GDM1 (cell line): Measurements from ENCODE around the gene NAPSA.
"Not testable (repeated sequence)": the region's sequence is repeated elsewhere in the genome, so short reads cannot be mapped to it uniquely, and the experiment has no call there.

ENCODE experiments used
- DNase-seq: peaks from one replicate; lab custom pipeline; 2025; lab: John Stamatoyannopoulos, UW

NAPSA gene

DNA sequence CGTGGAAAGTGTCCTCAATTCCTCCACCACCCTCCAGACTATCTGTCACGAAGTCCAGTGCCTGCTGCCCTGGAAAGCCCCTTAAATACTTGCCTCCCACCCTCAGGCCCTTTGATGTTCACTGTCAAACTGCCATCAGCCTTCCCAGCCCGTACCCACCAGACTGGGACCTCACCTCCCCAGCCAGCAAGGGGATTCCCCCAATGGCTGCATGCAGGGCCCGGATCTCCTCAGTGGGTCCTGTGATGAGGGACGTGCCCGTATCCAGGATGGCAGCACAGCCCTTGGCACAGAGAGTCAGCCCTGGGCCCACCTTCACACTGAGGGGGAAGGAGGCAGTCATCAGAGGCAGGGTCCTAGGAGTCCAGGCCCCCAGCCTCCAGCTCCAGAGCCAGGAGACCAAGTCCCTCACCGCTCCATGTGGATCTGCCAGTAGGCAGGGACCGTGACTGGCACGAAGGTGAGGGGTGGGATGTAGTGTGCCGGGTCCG, 6.1 kb downstream of the NAPSA start:
- DNase-seq = no peak

DNA sequence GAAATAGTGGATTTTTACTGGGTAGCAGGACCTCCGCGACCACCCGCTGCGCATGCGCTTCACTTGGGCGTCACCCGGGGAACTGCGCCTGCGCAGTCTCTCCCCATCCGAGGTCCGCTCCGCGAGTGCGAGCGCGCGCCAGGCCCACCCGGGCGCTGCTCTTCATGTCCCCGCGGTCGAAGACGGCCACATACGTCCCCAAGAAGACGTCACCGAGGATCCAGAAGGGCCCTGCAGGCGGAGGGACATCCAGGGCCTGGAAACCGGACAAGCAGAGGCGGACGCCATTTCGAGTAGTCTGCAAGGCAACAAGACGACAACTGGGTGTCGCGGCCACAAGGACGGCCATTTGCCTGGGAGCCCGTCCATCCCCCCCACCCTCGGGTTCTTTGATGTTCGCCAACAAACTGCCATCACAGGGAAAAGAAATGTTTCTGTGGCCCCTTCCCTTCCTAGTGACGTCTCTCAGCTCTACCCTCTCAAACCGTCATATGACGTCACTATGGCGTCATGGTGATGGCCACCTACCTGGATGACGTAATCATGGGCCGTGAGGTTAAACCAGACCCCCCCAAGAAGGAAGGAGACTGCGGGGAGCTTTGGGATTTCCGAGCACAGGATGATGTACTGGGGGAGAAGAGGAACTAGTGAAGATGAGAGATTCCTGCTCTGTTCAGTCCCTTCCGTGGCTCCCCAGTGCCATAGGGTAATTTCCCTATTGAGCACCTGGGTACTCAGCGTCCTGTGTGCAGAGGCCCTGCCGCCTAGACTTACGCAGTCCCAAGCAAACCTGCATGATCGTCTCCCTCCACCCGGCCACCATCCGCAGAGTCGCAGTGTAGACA, 6.7 kb downstream of the NAPSA start:
- DNase-seq = peak; percentile 80

DNA sequence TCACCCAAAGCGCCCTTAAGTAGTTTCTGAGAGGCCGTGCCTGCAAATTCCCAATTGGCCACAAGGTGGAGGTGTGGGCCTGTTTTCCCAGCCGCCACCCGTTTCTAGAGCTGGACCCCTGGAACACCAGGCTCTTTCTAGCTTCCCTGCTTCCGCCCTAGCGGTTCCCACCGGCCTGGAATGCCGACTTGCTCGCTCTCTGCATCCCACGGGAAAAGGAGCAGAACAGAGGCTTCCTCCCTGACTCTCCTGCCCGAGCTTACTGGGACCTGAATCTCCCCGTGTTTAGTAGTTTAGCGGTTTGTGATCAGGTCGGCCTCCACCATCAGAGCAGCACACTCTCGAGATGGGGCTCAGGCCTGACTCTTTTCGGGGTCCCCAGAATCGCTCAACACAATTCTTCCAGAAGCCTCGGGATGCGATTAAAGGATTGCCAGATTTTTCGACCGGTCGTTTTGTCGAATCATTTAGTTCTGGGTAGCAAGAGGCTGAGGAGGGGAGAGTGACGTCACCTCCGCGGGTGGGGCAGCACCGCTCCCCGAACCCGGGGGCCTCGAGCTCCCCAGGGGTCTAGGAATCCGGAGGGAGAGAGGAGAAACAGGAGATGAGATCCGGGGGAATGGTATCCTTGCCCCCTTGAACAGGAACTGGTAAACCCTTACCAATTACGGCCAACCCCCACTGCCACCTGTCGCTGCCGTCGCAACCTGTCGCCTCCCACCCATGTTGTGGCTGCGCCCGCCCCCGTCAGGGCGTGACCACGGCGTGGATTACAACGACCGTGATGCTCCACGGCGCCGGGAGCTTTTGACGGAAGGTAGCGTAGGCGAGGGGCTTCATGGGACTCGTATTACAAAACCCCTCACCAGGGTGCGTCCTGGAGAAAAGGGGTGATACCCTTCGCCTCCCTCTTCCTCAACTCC, 8.0 kb downstream of the NAPSA start:
- peak; percentile 79 for DNase-seq

DNA sequence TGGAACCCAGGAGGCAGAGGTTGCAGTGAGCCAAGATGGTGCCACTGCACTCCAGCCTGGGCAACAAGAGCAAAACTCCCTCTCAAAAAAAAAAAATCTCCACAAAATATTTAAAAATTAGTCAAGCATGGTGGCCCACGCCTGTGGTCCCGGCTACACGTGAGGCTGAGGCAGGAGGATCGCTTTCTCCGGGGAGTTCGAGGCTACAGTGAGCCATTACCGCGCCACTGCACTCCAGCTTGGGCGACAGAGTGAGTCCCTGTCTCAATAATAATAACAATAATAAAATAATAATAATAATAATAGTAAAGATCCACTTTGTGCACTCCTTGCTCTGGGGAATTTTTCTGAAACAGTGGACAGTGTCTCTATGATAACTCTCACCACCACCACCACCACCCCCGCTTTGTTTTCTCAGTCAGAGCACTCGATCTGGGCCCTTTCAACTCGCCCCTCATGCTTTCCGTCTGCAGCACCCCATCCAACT, 8.7 kb downstream of the NAPSA start:
- no peak for DNase-seq

DNA sequence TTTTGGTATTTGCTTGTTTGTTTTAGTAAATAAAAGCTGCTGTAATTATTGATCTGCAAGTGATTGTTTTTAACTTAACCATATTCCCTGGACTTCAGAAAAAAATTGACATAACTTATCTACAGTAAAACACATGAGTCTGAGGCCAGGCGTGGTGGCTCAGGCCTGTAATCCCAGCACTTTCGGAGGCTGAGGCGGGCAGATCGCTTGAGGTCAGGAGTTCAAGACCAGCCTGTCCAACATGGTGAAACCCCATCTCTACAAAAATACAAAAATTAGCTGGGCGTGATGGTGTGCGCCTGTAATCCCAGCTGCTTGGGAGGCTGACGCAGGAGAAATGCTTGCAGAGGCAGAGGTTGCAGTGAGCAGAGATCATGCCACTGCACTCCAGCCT, 12.0 kb downstream of the NAPSA start:
- DNase-seq = not testable (repeated sequence)

DNA sequence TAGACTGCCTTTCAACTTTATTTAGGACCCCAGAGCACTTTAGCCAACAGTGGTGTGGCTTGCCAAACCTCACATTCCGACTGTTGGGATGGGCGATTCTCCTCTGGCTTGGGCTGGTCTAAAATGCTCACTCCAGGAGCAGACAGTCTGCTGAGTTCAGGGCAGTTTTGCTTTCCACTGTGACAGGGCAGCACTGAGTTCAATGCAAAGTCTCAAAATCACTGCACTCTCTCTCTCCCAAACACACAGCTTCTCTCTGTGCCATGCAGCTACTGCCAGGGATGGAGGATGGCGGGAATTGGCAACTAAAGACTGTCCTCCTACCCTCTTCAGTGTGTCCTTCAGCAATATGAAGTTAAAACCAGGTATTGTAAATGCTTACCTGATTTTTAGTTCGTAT, 13.2 kb downstream of the NAPSA start:
- DNase-seq = no peak

DNA sequence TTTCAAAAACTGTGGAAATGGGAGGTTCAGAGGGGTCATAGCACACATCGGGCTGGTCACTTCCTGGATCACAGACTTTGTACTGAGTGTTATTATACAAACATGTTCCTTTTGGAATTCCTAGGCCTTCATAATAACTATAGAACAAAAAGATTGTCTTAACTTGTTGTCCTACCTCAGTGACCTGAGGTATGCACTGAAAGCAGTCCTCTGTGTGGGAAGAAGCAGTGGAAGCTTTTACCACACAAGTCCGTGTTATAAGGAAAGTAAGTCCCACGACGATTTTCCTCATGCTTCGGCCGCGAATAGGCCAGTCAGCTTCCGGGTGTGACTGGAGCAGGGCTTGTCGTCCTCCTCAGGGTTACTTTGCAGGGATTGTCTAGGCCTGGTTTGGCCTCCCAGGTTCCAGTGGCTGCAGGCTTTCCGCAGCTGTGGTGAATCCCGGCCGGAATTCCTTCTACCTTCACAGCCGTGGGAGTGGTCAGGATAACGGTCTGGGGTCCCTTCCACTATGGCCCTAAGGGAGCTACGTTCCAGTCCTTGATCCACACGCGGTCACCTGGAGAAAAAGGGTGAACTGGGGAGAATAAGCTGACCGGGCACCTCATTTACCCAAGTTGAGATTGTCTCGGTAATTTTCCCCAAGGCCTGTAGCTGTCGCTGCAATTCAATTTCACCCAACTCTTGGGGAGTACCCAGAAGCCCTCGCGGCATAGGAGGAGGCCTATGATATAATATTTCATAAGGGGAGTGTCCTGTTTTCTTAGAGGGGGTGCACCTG, 16.0 kb downstream of the NAPSA start:
- no peak for DNase-seq

DNA sequence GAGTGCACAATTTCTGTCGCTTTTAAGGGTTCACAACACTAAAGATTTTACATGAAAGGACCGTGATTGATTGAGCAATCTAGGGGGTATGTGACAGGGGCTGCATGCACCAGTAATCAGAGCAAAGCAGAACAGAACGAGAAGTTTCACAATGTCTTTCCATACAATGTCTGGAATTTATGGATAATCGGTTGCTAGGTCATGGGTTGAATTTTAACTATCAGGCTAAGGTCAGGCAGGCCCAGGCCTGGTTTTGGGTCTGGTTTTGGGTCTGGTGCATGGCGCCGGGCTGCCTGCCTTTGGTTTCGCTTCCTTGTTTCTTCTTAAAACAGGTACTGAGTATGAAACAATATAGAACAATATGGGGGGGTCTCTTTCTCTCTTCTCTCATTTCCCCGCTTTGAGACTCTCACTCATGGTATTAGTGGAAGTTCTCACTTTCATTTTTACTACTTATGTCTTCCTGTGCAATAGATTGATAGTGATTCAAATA, 18.3 kb downstream of the NAPSA start:
- DNase-seq = not testable (repeated sequence)

DNA sequence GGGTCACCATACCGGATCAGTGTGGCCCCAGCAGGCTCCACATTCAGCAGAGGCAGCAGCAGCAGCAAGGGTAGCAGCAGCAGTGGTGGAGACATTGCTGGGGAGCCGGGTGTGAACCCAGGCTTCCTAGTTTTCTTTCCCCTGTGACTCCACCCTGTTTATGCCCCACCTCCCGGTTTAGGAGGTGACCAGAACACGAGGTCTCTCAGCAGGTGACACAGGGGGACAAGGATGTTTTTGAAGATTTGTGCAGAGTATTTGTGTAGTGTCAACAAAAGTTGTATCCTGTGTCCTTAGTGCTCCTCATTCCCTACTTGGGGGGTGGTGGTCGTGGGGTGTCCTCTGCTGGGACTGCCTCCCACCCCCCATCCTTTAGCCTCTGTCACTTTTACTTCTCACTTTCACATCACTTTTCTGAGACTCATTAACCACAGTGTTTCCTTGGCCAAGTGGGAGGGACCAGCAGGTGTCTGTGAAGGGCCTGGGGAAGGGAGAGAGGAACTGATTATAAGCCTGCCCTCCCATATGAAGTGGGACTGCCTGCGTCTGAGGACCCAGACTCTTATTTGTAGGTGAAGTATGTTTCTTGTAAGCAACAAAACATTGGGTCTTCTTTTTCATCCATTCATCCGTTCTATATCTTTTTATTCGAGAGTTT, 20.6 kb downstream of the NAPSA start:
- DNase-seq = no peak

DNA sequence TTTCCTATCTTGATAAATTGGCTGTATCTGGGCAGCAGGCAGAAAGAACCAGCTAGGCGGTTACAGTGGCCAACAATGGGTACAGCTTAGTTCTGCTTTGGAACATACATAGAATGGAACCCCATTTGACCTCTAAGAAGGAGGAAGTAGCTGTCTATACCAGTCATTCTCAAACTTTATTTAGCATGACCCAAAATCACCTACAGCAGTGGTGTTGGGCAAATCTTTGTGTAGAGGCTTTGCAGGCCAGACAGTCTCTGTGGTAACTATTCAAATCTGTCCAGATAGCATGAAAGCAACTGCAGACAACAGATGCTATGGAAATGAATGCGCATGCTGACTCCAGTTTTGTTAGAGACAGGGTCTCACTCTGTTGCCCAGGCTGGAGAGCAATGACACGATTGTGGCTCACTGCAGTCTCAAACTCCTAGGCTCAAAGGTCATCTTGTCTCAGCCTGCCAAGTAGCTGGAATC, 24.3 kb downstream of the NAPSA start:
- peak; percentile 7 for DNase-seq

DNA sequence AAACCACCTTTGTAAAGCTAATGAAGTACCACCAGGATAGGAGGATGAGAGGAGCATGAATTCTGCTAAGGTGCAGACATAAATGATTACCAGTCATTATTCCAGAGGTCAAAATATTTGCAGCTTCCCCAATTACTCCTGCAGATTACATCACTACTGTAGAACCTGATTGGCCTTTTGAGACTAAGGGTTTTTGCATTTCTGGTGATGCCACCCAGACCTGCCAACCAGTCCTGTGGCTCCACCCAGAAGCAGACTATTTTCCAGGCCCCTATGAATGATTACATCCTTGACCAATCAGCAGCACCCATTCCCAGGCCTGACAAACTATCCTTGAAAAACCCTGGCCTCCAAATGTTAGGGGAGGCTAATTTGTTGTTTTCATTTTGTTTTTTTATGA, 25.1 kb downstream of the NAPSA start:
- no peak for DNase-seq

DNA sequence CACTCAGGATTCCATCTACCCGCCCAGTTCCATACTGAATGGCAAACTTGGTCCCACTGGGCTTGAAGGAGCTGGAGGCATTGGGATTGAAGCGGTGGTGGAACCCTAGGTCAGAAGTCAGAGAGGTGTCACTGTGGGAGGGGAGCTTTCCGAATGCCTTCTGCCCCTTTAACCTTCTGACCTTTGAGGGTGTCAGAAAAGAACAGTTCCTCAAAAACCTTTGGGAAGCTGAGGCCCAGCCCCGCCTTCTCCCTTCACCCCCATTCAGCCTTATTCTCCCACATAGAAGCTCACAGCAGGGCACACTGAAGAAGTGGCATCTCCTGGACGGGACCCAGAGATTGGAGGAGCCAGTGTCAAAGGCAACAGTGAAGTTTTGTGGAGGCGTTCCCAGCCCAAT, 28.4 kb downstream of the NAPSA start:
- not testable (repeated sequence) for DNase-seq

DNA sequence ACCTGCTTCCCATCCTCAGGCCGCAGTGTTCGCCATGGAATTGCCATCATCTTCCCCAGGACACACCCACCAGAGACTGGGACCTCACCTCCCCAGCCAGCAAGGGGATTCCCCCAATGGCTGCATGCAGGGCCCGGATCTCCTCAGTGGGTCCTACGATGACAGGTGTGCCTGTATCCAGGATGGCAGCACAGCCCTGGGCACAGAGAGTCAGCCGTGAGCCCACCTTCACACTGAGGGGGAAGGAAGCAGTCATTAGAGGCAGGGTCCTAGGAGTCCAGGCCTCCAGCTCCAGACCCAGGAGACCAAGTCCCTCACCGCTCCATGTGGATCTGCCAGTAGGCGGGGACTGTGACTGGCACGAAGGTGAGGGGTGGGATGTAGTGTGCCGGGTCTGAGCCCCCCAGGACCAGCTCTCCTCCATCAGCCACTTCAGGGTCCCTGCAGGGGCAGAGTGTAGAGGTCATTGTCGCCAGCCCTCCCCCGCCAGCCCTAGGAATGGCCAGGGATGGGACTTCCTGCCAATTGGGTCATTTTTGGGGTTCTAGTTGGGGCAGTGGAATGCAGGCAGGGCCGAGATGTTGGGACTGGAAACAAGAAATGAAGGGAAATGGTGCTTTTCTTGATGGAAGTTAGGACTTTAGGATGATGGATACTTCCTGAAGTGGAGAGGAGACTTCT, 30.6 kb downstream of the NAPSA start:
- no peak for DNase-seq

DNA sequence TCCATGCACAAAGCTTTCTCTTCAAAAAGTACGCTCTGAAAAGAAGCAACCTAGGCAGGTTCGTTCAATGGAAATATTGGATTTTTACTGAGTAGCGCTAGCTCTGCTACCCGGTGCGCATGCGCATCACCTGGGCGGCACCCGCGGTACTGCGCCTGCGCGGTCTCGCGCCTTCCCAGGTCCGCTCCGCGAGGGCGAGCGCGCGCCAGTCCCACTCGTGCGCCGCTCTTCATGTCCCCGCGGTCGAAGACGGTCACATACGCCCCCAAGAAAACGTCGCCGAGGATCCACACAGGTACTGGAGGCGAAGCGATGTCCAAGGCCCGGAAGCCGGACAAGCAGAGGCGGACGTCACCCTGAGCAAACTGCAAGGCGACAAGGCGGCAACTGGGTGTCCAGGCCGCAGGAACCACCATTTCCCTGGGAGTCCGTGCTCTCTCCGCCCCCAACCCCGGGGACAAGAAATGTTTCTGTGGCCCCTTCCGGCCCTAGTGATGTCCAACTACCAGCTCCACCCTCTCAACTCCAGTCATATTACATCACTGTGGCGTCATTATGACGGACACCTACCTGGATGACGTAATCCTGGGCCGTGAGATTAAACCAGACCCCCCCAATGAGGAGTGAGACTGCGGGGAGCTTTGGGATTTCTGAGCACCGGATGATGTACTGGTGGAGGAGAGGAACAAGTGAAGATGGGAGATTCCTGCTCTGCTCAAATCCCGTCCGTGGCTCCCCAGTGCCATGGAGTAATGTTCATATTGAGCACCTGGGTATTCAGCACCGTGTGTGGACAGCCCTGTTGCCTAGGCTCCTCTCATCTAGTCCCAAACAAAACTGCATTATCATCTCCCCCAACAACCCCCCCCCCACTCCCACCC, 31.5 kb downstream of the NAPSA start:
- DNase-seq = peak; percentile 85

DNA sequence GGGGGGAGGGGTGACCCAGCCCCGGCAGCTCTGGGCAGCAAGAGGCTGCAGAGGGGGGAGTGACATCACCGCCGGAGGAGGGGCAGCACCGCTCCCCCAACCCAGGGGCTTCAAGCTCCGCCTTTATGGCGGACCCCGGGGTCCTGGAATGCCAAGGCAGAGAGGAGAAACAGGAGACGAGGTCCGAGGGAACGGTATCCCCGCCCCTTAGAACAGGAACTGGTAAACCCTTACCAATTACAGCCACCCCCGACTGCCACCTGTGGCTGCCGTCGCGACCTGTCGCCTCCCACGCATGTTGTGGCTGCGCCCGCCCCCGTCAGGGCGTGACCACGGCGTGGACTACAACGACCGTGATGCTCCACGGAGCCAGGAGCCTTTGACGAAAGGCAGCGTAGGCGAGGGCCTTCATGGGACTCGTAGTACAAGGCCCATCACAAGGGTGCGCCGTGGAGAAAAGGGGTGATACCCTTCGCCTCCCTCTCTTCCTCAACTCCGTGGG, 32.2 kb downstream of the NAPSA start:
- peak; percentile 91 for DNase-seq

DNA sequence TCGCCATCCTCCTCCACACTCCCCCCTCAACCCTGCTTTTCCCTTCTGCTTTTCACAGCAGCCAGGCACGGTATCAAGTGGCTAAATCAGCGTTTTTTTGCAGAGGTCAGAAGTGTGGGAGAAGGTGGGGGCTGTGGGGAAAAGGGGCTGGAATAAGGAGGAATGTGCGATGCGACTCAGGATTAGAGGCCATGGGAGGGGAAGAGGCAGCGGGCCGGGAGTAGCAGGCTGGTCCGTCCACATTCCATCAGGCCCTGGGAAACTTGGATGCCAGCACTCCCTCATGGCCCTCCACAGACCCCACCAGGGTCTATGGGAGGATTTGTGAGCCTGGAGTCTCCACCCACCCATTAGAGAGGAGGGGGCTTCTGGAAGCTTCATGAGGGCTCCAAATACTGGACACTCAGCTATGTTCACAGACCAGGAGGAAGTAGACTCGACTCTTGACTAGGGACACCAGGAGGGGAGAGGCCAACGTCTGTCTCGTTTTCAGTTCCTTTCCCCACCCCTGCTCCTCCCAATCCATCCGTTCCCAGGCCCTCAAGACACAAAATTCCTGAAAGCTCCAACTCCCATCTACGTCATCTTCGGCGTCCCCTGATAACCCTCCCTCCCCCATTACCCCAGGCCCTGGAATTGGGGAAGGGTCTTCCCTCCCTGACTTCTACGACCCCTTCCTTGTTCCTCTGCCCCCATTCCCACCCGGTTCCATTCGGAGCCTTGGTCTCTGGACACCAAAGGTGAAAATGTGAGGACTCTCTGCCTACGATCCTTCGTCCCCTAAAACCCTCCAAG, 33.0 kb downstream of the NAPSA start:
- DNase-seq = no peak

DNA sequence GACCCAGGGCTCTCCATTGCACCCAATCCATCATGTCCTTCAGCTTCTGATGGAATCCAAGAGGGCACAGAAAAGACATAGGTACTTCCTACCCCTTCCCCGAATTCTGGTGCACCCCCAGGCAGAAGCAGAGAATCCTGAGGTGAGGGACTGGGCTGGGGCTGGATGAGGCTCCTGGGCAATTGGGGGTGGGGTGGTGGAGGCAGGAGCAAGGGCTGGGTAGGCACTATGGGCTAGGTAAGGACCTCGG, 33.5 kb downstream of the NAPSA start:
- DNase-seq = no peak

DNA sequence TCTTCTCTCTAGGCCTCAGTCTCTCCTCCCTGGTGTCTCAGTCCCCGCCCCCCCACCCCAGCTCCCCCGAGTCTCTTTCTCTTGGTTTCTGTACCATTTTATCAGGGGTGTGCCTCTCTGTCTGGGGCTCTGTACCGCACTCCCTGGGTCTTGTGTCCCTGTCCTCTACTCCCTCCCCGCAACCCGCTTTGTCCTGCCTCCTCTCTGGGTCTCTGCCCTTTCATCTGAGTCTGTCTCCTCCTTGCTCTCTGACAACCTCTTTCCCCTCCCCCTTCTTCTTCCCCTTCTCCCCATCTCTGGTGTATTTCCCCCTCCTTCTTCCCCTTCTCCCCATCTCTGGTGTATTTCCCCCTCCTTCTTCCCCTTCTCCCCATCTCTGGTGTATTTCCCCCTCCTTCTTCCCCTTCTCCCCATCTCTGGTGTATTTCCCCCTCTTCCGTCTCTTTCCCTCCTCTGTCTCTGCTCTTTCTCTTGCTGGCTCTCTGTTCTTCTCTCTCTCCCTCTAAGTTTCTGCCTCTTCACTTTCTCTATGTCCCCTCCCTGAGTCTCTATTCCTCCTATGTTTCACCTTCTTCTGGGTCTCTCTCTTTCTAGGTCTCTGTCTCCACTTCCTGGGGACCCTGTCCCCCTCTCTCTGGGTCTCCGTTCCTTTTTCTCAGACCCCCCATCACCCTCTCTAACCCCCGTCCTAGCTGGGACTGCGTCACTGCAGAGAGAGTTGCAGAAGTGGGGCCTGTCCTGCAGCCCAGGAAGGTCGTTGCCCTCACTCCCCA, 34.0 kb downstream of the NAPSA start:
- DNase-seq = no peak
